Osteocyte (in vitro differentiated cells): ENCODE measurements around the gene PROB1. TPM values are rescaled to one million over a fixed set of nuclear protein-coding genes. Genes with fewer than 3 reads are reported as not detected.
"Not testable (repeated sequence)": the region's sequence is repeated elsewhere in the genome, so short reads cannot be mapped to it uniquely, and the experiment has no call there.

Experiments used
- DNase-seq: peaks from one replicate; pipeline ENCODE4 v3.0.0; 2021; ENCODE audit warnings: mixed read lengths; ENCODE audit not compliant: unreplicated experiment; ENCODE audit errors: extremely low spot score
- H3K27ac Mint-ChIP-seq: one replicate; pipeline ENCODE4 v1.8.0; 2021; ENCODE audit warnings: mild to moderate bottlenecking, mixed read lengths; ENCODE audit not compliant: unreplicated experiment
- H3K27me3 Mint-ChIP-seq: one replicate; pipeline ENCODE4 v1.8.0; 2021; ENCODE audit warnings: mixed read lengths; ENCODE audit not compliant: unreplicated experiment
- H3K36me3 Mint-ChIP-seq: one replicate; pipeline ENCODE4 v1.8.0; 2021; ENCODE audit warnings: mixed read lengths; ENCODE audit not compliant: unreplicated experiment
- H3K4me1 Mint-ChIP-seq: one replicate; pipeline ENCODE4 v1.8.0; 2021; ENCODE audit warnings: mixed read lengths; ENCODE audit not compliant: unreplicated experiment
- H3K4me3 Mint-ChIP-seq: one replicate; pipeline ENCODE4 v1.8.0; 2021; ENCODE audit warnings: mild to moderate bottlenecking, moderate library complexity, mixed read lengths; ENCODE audit not compliant: unreplicated experiment
- H3K9me3 Mint-ChIP-seq: one replicate; pipeline ENCODE4 v1.8.0; 2021; ENCODE audit warnings: mixed read lengths; ENCODE audit not compliant: unreplicated experiment
- total RNA-seq: library from RNA; stranded (reverse); gene quantifications from 2 replicates; pipeline ENCODE4 v1.2.1, GENCODE V29; 2021
- TF ChIP-seq, protein P1 (sequence below): fragments of 200-600 bp; sonication (generic); IDR thresholded peaks from 2 replicates; pipeline ENCODE4 v1.5.0; 2021; ENCODE audit warnings: antibody characterized with exemption, mild to moderate bottlenecking, moderate library complexity

The PROB1 gene
- total RNA-seq, 1 donor from 2014 or later, result 1.5 TPM

- TF ChIP-seq, protein P1, sequence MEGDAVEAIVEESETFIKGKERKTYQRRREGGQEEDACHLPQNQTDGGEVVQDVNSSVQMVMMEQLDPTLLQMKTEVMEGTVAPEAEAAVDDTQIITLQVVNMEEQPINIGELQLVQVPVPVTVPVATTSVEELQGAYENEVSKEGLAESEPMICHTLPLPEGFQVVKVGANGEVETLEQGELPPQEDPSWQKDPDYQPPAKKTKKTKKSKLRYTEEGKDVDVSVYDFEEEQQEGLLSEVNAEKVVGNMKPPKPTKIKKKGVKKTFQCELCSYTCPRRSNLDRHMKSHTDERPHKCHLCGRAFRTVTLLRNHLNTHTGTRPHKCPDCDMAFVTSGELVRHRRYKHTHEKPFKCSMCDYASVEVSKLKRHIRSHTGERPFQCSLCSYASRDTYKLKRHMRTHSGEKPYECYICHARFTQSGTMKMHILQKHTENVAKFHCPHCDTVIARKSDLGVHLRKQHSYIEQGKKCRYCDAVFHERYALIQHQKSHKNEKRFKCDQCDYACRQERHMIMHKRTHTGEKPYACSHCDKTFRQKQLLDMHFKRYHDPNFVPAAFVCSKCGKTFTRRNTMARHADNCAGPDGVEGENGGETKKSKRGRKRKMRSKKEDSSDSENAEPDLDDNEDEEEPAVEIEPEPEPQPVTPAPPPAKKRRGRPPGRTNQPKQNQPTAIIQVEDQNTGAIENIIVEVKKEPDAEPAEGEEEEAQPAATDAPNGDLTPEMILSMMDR, result no peak
- H3K27ac Mint-ChIP-seq, result peak overlapping the region; percentile 31
- H3K4me3 Mint-ChIP-seq, result no peak overlapping the region
- no peaks in the 10 kb centered on the region for H3K9me3 Mint-ChIP-seq
- no peaks in the 10 kb centered on the region for H3K27me3 Mint-ChIP-seq
- H3K36me3 Mint-ChIP-seq, result peaks cover 31% of the 10 kb centered on the region
- DNase-seq, result no peak
- H3K4me1 Mint-ChIP-seq, result peaks cover 14% of the 10 kb centered on the region
Observed at GRCh38 chr5:139363937-139364336, 31.0 kb downstream of the PROB1 start.

DNA sequence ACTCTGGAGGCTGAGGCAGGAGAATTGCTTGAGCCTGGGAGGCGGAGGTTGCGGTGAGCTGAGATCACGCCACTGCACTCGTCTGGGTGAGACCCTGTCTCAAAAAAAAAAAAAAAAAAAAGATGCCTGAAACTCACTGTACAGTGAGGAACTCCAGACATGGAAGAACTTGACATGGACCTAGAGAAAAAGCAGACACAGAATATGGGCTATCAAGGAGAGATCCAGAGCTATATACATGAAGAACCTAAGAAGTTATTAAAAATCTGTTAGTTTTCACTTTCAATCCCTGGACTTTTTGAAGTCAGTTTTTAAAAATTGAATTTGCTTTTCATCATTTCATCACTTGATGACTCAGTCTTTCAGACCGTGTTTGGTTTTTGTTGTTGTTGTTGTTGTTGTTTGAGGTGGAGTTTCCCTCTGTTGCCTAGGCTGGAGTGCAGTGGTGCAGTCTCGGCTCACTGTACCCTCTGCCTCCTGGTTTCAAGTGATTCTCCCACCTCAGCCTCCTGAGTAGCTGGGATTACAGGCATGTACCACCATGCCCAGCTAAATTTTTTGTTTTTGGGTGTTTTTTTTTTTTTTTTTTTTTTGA, 33.0 kb downstream of the PROB1 start:
- H3K36me3 Mint-ChIP-seq, result peaks cover 26% of the 10 kb centered on the region

DNA sequence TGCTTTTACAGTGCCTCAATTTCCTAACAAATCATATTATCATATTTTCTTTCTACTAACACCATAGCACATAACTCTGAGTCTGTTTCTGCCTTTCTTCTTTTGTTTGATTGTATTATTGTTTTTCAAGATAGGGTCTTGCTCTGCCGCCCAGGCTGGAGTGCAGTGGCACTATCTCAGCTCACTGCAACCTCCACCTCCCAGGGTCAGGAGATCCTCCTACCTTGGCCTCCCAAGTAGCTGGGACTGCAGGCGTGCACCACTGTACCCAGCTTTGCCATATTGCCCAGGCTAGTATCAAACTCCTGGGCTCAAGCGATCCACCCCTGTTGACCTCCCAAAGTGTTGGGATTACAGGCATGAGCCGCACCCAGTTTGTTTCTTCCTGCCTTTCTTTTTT, 34.5 kb downstream of the PROB1 start:
- DNase-seq, result no peak
- H3K36me3 Mint-ChIP-seq, result peaks cover 17% of the 10 kb centered on the region
- H3K27ac Mint-ChIP-seq, result no peak overlapping the region
- H3K4me3 Mint-ChIP-seq, result no peak overlapping the region
- H3K9me3 Mint-ChIP-seq, result no peaks in the 10 kb centered on the region
- TF ChIP-seq, protein P1, result no peak
- peaks cover 9% of the 10 kb centered on the region for H3K4me1 Mint-ChIP-seq
- no peaks in the 10 kb centered on the region for H3K27me3 Mint-ChIP-seq

More for the DNA sequence above, 33.0 kb downstream of the PROB1 start:
- no peak overlapping the region for H3K27ac Mint-ChIP-seq
- H3K27me3 Mint-ChIP-seq, result no peaks in the 10 kb centered on the region
- TF ChIP-seq, protein P1, result no peak
- H3K4me1 Mint-ChIP-seq, result peaks cover 8% of the 10 kb centered on the region
- no peak for DNase-seq
- no peak overlapping the region for H3K4me3 Mint-ChIP-seq
- H3K9me3 Mint-ChIP-seq, result no peaks in the 10 kb centered on the region

DNA sequence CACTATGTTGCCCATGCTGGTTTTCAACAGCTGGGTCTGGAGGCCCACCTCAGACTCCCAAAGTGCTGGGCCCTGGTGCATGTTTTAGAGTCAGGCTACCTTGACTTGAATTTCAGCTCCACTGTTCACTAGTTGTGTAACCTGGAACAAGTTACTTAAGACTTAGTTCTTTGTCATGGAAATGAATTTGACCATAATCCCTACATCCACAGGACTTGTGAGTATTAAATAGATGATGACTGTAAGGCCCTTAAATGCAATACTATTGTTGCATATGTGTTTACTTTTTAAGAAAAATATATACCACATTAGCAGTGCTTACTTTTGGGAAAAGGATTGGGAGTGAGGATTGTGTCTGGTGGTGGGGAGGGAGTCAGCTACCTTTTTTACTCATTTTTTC, 36.8 kb downstream of the PROB1 start:
- Mint-ChIP-seq H3K4me3 (no peak overlapping the region), H3K36me3 (peaks cover 8% of the 10 kb centered on the region), H3K27ac (no peak overlapping the region), H3K4me1 (peaks cover 8% of the 10 kb centered on the region), H3K27me3 (no peaks in the 10 kb centered on the region), H3K9me3 (peaks cover 6% of the 10 kb centered on the region)
- TF ChIP-seq, protein P1, result no peak
- no peak for DNase-seq

DNA sequence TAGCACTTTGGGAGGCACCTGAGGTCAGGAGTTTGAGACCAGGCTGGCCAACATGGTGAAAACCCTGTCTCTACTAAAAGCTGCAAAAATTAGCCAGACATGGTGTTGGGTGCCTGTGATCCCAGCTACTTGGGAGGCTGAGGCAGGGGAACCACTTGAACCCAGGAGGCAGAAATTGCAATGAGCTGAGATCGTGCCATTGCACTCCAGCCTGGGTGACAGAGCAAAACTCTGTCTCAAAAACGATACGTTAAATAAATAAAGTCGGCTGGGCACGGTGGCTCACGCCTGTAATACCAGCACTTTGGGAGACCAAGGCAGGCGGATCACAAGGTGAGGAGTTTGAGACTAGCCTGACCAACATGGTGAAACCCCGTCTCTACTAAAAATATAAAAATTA, 39.0 kb downstream of the PROB1 start:
- not testable (repeated sequence) for H3K4me3 Mint-ChIP-seq, H3K9me3 Mint-ChIP-seq, H3K27ac Mint-ChIP-seq, DNase-seq, H3K27me3 Mint-ChIP-seq, H3K36me3 Mint-ChIP-seq
- H3K4me1 Mint-ChIP-seq, result peaks cover 10% of the 10 kb centered on the region

DNA sequence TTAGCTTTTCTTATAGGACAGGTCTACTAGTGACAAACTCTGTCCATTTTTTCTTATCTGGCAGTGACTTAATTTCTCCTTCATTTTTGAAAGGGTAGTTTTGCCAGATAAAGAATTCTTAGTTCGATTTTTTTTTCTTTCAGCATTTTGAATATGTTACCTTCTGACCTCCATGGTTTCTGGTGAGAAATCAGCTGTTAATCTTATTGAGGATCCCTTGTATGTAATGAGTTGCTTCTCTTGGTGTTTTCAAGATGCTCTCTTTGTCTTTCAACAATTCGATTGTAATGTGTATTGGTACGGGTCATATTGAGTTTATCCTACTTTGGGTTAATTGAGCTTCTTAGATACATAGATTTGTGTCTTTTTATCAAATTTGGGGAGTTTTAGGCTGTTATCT, 40.7 kb downstream of the PROB1 start:
- Mint-ChIP-seq H3K27me3 (no peaks in the 10 kb centered on the region), H3K4me3 (no peak overlapping the region)

GRCh38 chr5:139347863-139348262, 47.0 kb downstream of the PROB1 start:
- Mint-ChIP-seq H3K4me1 (peaks cover 34% of the 10 kb centered on the region), H3K36me3 (peaks cover 15% of the 10 kb centered on the region)
- H3K4me3 Mint-ChIP-seq, H3K27me3 Mint-ChIP-seq, H3K9me3 Mint-ChIP-seq, H3K27ac Mint-ChIP-seq, DNase-seq: not testable (repeated sequence)

More for the DNA sequence above, 40.7 kb downstream of the PROB1 start:
- TF ChIP-seq, protein P1, result no peak
- DNase-seq, result no peak
- Mint-ChIP-seq H3K36me3 (peaks cover 8% of the 10 kb centered on the region), H3K27ac (no peak overlapping the region), H3K9me3 (peaks cover 6% of the 10 kb centered on the region), H3K4me1 (peaks cover 9% of the 10 kb centered on the region)

GRCh38 chr5:139345442-139345841, 49.5 kb downstream of the PROB1 start:
- not testable (repeated sequence) for H3K9me3 Mint-ChIP-seq, DNase-seq, H3K4me3 Mint-ChIP-seq, H3K27ac Mint-ChIP-seq, H3K27me3 Mint-ChIP-seq
- peaks cover 15% of the 10 kb centered on the region for H3K36me3 Mint-ChIP-seq
- H3K4me1 Mint-ChIP-seq, result peaks cover 45% of the 10 kb centered on the region
